IMR-90 (cell line): Measurements from ENCODE around the gene EXOC6B. TPM values are rescaled to one million over a fixed set of nuclear protein-coding genes. Genes with fewer than 3 reads are reported as not detected.

Experiments
- ATAC-seq: fragments of 200-7000 bp; cut with Tn5 transposase; 2 replicates; pipeline ENCODE4 v1.9.1; 2020; ENCODE audit warnings: low read depth, mild to moderate bottlenecking, moderate library complexity
- BruUV-seq: library from RNA; stranded (reverse); fragments of 400-500 nt; replicated peaks from 2 replicates; lab custom pipeline; 2021; lab: Mats Ljungman, UMichigan
- CTCF ChIA-PET: fragments of 300-600 bp; formaldehyde crosslinking; extraction: SDS; loops from one replicate; lab custom pipeline; 2021; ENCODE audit warnings: antibody characterized with exemption; lab: Yijun Ruan, JAX
- POLR2A ChIA-PET: fragments of 300-600 bp; sonication (Branson Sonifier 250); formaldehyde crosslinking; loops from one replicate; lab custom pipeline; 2022; ENCODE audit warnings: antibody characterized with exemption; ENCODE audit not compliant: unreplicated experiment; lab: Charles Lee
- DNase-seq: peaks from one replicate; pipeline ENCODE4 v3.0.0; 2013
- H2AFZ ChIP-seq: replicated peaks from 2 replicates; pipeline ENCODE3; 2013; ENCODE audit warnings: low read length, mild to moderate bottlenecking; ENCODE audit not compliant: poor library complexity
- H2AK5ac ChIP-seq: 2 replicates; pipeline ENCODE4 v1.6.1; 2013; ENCODE audit warnings: low read depth, low read length, inconsistent platforms
- H2AK9ac ChIP-seq: replicated peaks from 2 replicates; pipeline ENCODE3; 2013; ENCODE audit warnings: mild to moderate bottlenecking, low read depth, low read length, moderate library complexity; ENCODE audit not compliant: poor library complexity
- H2BK120ac ChIP-seq: 2 replicates; pipeline ENCODE4 v1.6.1; 2013; ENCODE audit warnings: low read depth, low read length, inconsistent platforms
- H2BK15ac ChIP-seq: 3 replicates; pipeline ENCODE4 v1.6.1; 2013; ENCODE audit warnings: low read depth, low read length, inconsistent platforms
- H2BK20ac ChIP-seq: 2 replicates; pipeline ENCODE4 v1.6.1; 2013; ENCODE audit warnings: low read depth, mild to moderate bottlenecking, inconsistent platforms, low read length, moderate library complexity
- H2BK5ac ChIP-seq: 2 replicates; pipeline ENCODE4 v1.6.1; 2013; ENCODE audit warnings: mild to moderate bottlenecking, low read depth, low read length, inconsistent platforms; ENCODE audit not compliant: poor library complexity, severe bottlenecking
- H3K14ac ChIP-seq: replicated peaks from 2 replicates; pipeline ENCODE4 v1.6.1; 2013; ENCODE audit warnings: low read depth, low read length, inconsistent platforms
- H3K18ac ChIP-seq: 2 replicates; pipeline ENCODE4 v1.6.1; 2013; ENCODE audit warnings: low read depth, low read length, control low read depth
- H3K23ac ChIP-seq: 2 replicates; pipeline ENCODE4 v1.6.1; 2013; ENCODE audit warnings: low read depth, low read length, inconsistent platforms
- H3K27ac ChIP-seq: 2 replicates; pipeline ENCODE4 v1.5.1; 2013; ENCODE audit warnings: mild to moderate bottlenecking, control low read depth, low read length; ENCODE audit not compliant: insufficient read depth
- H3K27me3 ChIP-seq: 2 replicates; pipeline ENCODE4 v1.6.1; 2013; ENCODE audit warnings: low read length; ENCODE audit not compliant: control insufficient read depth, insufficient read depth
- H3K36me3 ChIP-seq: 2 replicates; pipeline ENCODE4 v1.6.1; 2013; ENCODE audit warnings: low read length, mixed read lengths; ENCODE audit not compliant: control insufficient read depth, insufficient read depth
- H3K4ac ChIP-seq: 2 replicates; pipeline ENCODE4 v1.6.1; 2013; ENCODE audit warnings: low read depth, low read length, inconsistent platforms
- H3K4me1 ChIP-seq: 2 replicates; pipeline ENCODE4 v1.6.1; 2013; ENCODE audit warnings: low read length, mixed read lengths; ENCODE audit not compliant: control insufficient read depth, insufficient read depth
- H3K4me2 ChIP-seq: 2 replicates; pipeline ENCODE4 v1.6.1; 2013; ENCODE audit warnings: low read depth, mild to moderate bottlenecking, control low read depth, low read length, moderate library complexity
- H3K4me3 ChIP-seq: 2 replicates; pipeline ENCODE4 v1.5.1; 2013; ENCODE audit warnings: low read depth, mild to moderate bottlenecking, control low read depth, low read length, moderate library complexity; ENCODE audit not compliant: insufficient read depth
- H3K56ac ChIP-seq: 2 replicates; pipeline ENCODE4 v1.6.1; 2013; ENCODE audit warnings: low read length, inconsistent platforms; ENCODE audit not compliant: insufficient read depth; ENCODE audit errors: extremely low read depth
- H3K79me1 ChIP-seq, 2 experiments: 2 replicates each; pipeline ENCODE4 v1.6.1; 2013; ENCODE audit warnings: low read length in 2 of 2, inconsistent platforms in 1 of 2, low read depth in 1 of 2
- H3K9ac ChIP-seq: 2 replicates; pipeline ENCODE4 v1.6.1; 2013; ENCODE audit warnings: low read depth, low read length, control low read depth
- H3K9me1 ChIP-seq: 2 replicates; pipeline ENCODE4 v1.6.1; 2013; ENCODE audit warnings: low read length, inconsistent platforms; ENCODE audit not compliant: insufficient read depth
- H3K9me3 ChIP-seq: 2 replicates; pipeline ENCODE4 v1.6.1; 2013; ENCODE audit warnings: low read length; ENCODE audit not compliant: control insufficient read depth, insufficient read depth
- H4K20me1 ChIP-seq: 2 replicates; pipeline ENCODE4 v1.6.1; 2013; ENCODE audit warnings: low read length, inconsistent platforms; ENCODE audit not compliant: insufficient read depth
- H4K5ac ChIP-seq: 2 replicates; pipeline ENCODE4 v1.6.1; 2013; ENCODE audit warnings: mild to moderate bottlenecking, low read depth, low read length, control low read depth
- H4K8ac ChIP-seq, 2 experiments: 2 replicates each; pipeline ENCODE4 v1.6.1; 2013; ENCODE audit warnings: low read depth in 2 of 2, low read length in 2 of 2, control low read depth in 1 of 2, inconsistent platforms in 1 of 2
- H4K91ac ChIP-seq: 2 replicates; pipeline ENCODE4 v1.6.1; 2013; ENCODE audit warnings: low read depth, low read length, inconsistent platforms; ENCODE audit not compliant: insufficient read depth
- CEBPB ChIP-seq: IDR thresholded peaks from 2 replicates; pipeline ENCODE4 v1.6.1; 2012; ENCODE audit warnings: low read depth, low read length, improper control_type of control experiment
- RFX5 ChIP-seq: IDR thresholded peaks from 2 replicates; pipeline ENCODE4 v1.8.0; 2012; ENCODE audit warnings: low read depth, mild to moderate bottlenecking, low read length, moderate library complexity
- WGBS, 2 experiments: methylation state at CpG; one replicate each; pipeline versions ENCODE4 v1.1.5 to v1.1.7; 2013; ENCODE audit warnings: missing lambda C conversion rate in 2 of 2; ENCODE audit not compliant: insufficient read length in 1 of 2; ENCODE audit errors: extremely low coverage in 2 of 2; 5-methylcytosine and 5-hydroxymethylcytosine counted together
- dilution Hi-C: fragments of 300-500 bp; cut with HindIII; formaldehyde crosslinking; loops from one replicate; pipeline ENCODE4 v1.14.3; 2018; ENCODE audit warnings: low sequenced_read_pairs; ENCODE audit not compliant: unreplicated experiment
- in situ Hi-C: fragments of 300-500 bp; cut with MboI; formaldehyde crosslinking; loops from 3 replicates; pipeline ENCODE4 v1.14.3; 2019; ENCODE audit warnings: low sequenced_read_pairs, inconsistent platforms, mixed read lengths
- intact Hi-C: fragments of 100-400 bp; cut with micrococcal nuclease; formaldehyde crosslinking; loops from 2 replicates; pipeline ENCODE4 v1.10.0; 2022
- polyA plus RNA-seq, 3 experiments: library from polyadenylated mRNA; depleted of rRNA; stranded (reverse); fragments of >200 nt; gene quantifications; 2 replicates each; pipeline ENCODE4 v1.2.3, GENCODE V29; 2012; ENCODE audit warnings: low replicate concordance in 1 of 3
- total RNA-seq: library from RNA; depleted of rRNA; stranded (reverse); fragments of >200 nt; gene quantifications from 2 replicates; pipeline ENCODE4 v1.2.3, GENCODE V29; 2012
- TF ChIP-seq, protein P1 (sequence below): fragments of 150-350 bp; IDR thresholded peaks from 2 replicates; pipeline ENCODE4 v1.6.1; 2016; ENCODE audit warnings: low read depth, mild to moderate bottlenecking, low read length, moderate library complexity, borderline replicate concordance

The EXOC6B gene
- total and polyA plus RNA-seq, 2 of the 4 experiments (the other 2 are of a cell fraction), result 10.2 to 29.4 TPM

- CTCF ChIA-PET, result no interaction called here
- no peak overlapping the region for H2BK120ac ChIP-seq
- in situ Hi-C loops (no loop called here), dilution Hi-C loops (no loop called here), intact Hi-C loops (no loop called here)
- no peaks in the 10 kb centered on the region for H3K36me3 ChIP-seq
- H3K18ac ChIP-seq, result no peak overlapping the region
- H2BK20ac ChIP-seq, result no peak overlapping the region
- H4K91ac ChIP-seq, result no peak overlapping the region
- H3K9me1 ChIP-seq, result no peaks in the 10 kb centered on the region; the same call in 1 of the 2 replicates
- H3K4me2 ChIP-seq, result no peak overlapping the region
- H2BK5ac ChIP-seq, result no peak overlapping the region
- no CpG with 5 or more reads among the region's 4 CpGs for WGBS, 2 experiments
- no peak overlapping the region for H3K27ac ChIP-seq
- no peak overlapping the region for H3K4ac ChIP-seq
- H4K8ac ChIP-seq, result no peak overlapping the region
- DNase-seq (no peak), ATAC-seq (peak; percentile 61)
- no peaks in the 10 kb centered on the region for H4K20me1 ChIP-seq
- no peak overlapping the region for H3K23ac ChIP-seq
- no peak overlapping the region for H2AK5ac ChIP-seq
- H3K27me3 ChIP-seq, result no peaks in the 10 kb centered on the region
- no peak overlapping the region for H3K9ac ChIP-seq
- H3K9me3 ChIP-seq, result 0 out of 2 replicates have a peak, but pooled peaks cover 3% of the 10 kb centered on the region
- no peak overlapping the region for H3K14ac ChIP-seq
- POLR2A ChIA-PET, result interaction anchor here (0.6 kb wide), 1 partner anchor 13 kb away, joined by 3 read pairs; no protein-coding TSS in a partner anchor
- no peak overlapping the region for H2BK15ac ChIP-seq
- 0 out of 2 replicates have a peak, but pooled peaks cover 1% of the 10 kb centered on the region for H3K4me1 ChIP-seq
- H3K56ac ChIP-seq, result no peak overlapping the region
- H3K4me3 ChIP-seq, result no peak overlapping the region
- no peak overlapping the region for H2AK9ac ChIP-seq
- TF ChIP-seq CEBPB (peak; percentile 23; the same call in 1 of the 2 replicates), RFX5 (no peak)
- TF ChIP-seq, protein P1, sequence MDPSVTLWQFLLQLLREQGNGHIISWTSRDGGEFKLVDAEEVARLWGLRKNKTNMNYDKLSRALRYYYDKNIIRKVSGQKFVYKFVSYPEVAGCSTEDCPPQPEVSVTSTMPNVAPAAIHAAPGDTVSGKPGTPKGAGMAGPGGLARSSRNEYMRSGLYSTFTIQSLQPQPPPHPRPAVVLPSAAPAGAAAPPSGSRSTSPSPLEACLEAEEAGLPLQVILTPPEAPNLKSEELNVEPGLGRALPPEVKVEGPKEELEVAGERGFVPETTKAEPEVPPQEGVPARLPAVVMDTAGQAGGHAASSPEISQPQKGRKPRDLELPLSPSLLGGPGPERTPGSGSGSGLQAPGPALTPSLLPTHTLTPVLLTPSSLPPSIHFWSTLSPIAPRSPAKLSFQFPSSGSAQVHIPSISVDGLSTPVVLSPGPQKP, result no peak
- BruUV-seq, result no TSS peak
- H2AFZ ChIP-seq, result no peak overlapping the region
- H4K5ac ChIP-seq, result no peak overlapping the region
- H3K79me1 ChIP-seq, result peaks cover 4% of the 10 kb centered on the region in 2 experiments; a peak in 1 of 4 replicates
These were observed 213.1 kb downstream of the EXOC6B start for GRCh38 chr2:72612614-72613160.
